Prostate gland (tissue), 2 donors: Measurements from ENCODE around the gene PTPRK.

Source experiments
- POLR2A ChIP-seq: fragments of 450-650 bp; IDR thresholded peaks from one replicate; pipeline ENCODE4 v1.6.1; 2016; ENCODE audit warnings: antibody characterized with exemption, mild to moderate bottlenecking
- POLR2AphosphoS5 ChIP-seq: sonication (generic); formaldehyde crosslinking; IDR thresholded peaks from one replicate; pipeline ENCODE4 v1.6.1; 2017; ENCODE audit warnings: antibody characterized with exemption
- TF ChIP-seq, protein P1 (sequence below), 4 experiments: fragments of 200-600 bp in 2 of 4; fragments of 450-650 bp in 2 of 4; sonication (generic) in 2 of 4; IDR thresholded peaks; 1 replicate in 3 of 4; 2 replicates in 1 of 4; pipeline ENCODE4 v1.5.1; 2016 to 2019; ENCODE audit warnings: antibody characterized with exemption in 4 of 4, mild to moderate bottlenecking in 2 of 4, moderate library complexity in 2 of 4

DNA sequence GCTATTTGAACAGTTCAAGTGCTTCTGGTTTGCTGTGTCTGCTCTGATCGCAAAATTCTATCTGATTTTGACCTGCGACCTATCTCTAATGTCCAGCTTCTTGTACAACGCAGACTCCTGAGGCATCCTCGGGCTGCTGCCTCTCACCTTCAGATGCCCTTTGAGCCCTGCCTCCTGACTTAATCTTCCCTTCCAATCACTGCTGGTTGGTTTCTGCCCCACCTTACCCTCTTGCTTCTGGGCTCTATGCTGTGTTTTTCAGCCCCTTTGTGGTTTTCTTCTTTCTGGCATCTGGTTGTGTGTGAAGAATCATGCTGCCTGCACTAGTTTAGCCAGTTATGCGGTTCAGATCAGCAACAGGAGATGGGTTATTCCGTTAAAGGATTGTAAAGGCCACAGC lies 488.4 kb downstream of the PTPRK start:
- TF ChIP-seq POLR2A (no peak), POLR2AphosphoS5 (no peak)
- TF ChIP-seq, protein P1, sequence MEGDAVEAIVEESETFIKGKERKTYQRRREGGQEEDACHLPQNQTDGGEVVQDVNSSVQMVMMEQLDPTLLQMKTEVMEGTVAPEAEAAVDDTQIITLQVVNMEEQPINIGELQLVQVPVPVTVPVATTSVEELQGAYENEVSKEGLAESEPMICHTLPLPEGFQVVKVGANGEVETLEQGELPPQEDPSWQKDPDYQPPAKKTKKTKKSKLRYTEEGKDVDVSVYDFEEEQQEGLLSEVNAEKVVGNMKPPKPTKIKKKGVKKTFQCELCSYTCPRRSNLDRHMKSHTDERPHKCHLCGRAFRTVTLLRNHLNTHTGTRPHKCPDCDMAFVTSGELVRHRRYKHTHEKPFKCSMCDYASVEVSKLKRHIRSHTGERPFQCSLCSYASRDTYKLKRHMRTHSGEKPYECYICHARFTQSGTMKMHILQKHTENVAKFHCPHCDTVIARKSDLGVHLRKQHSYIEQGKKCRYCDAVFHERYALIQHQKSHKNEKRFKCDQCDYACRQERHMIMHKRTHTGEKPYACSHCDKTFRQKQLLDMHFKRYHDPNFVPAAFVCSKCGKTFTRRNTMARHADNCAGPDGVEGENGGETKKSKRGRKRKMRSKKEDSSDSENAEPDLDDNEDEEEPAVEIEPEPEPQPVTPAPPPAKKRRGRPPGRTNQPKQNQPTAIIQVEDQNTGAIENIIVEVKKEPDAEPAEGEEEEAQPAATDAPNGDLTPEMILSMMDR (IDR thresholded peaks at IDR 0.05): no peak
